Stimulated activated CD4-positive, alpha-beta T cell treated with anti-CD3 and anti-CD28 coated beads, TNF-alpha, amount 100 ng/mL, for 48 hours (primary cell): ENCODE data around the gene UNKL.
"Not testable (repeated sequence)": the region's sequence is repeated elsewhere in the genome, so short reads cannot be mapped to it uniquely, and the experiment has no call there.

Experiments
- DNase-seq, 3 donors: peaks; one replicate each; pipeline ENCODE4 v3.0.0-alpha.2; 2020; ENCODE audit warnings: low read depth in 3 of 3

The UNKL gene

GRCh38 chr16:1445518-1446203 lies 31.2 kb upstream of the UNKL start:
- no peak for DNase-seq

GRCh38 chr16:1444730-1445517 lies 30.4 kb upstream of the UNKL start:
- no peak for DNase-seq

GRCh38 chr16:1443980-1444729 lies 29.7 kb upstream of the UNKL start, which contains the start of gene CCDC154:
CCDC154 (minus strand) TSS chr16:1444556; CDS start chr16:1444322, 234 bp downstream.
- no peak for DNase-seq

- DNase-seq, result no peak
These were observed 29.0 kb upstream of the UNKL start for GRCh38 chr16:1443403-1443973.

GRCh38 chr16:1442697-1443096 lies 28.2 kb upstream of the UNKL start:
- DNase-seq, result no peak

GRCh38 chr16:1441391-1441829 lies 26.9 kb upstream of the UNKL start:
- no peak for DNase-seq

GRCh38 chr16:1439699-1440074 lies 25.2 kb upstream of the UNKL start:
- DNase-seq, result not testable (repeated sequence)

GRCh38 chr16:1439058-1439698 lies 24.7 kb upstream of the UNKL start:
- DNase-seq, result no peak

- no peak for DNase-seq
These were observed 23.9 kb upstream of the UNKL start for GRCh38 chr16:1438229-1439057.

- no peak for DNase-seq
These were observed 23.1 kb upstream of the UNKL start for GRCh38 chr16:1437606-1438005.

- DNase-seq, result no peak
These were observed 22.3 kb upstream of the UNKL start for GRCh38 chr16:1436731-1437355.

- DNase-seq, result no peak
These were observed 21.6 kb upstream of the UNKL start for GRCh38 chr16:1435921-1436697.

- no peak for DNase-seq
These were observed 20.4 kb upstream of the UNKL start for GRCh38 chr16:1434644-1435592.

- DNase-seq, result no peak
These were observed 19.3 kb upstream of the UNKL start for GRCh38 chr16:1433756-1434155.

GRCh38 chr16:1433263-1433560 lies 18.7 kb upstream of the UNKL start:
- no peak for DNase-seq

GRCh38 chr16:1432388-1433262 lies 18.1 kb upstream of the UNKL start:
- DNase-seq, result no peak

- DNase-seq, result no peak
These were observed 17.2 kb upstream of the UNKL start for GRCh38 chr16:1431497-1432270.
